DMS153 (cell line): Measurements from ENCODE around the gene ARMC9.
"Not testable (repeated sequence)": the region's sequence is repeated elsewhere in the genome, so short reads cannot be mapped to it uniquely, and the experiment has no call there.

Experiments used
- DNase-seq: peaks from one replicate; lab custom pipeline; 2025; lab: John Stamatoyannopoulos, UW

The ARMC9 gene

GRCh38 chr2:231342061-231342711, 143.8 kb downstream of the ARMC9 start:
- DNase-seq = no peak

- no peak for DNase-seq
These were observed 144.7 kb downstream of the ARMC9 start for GRCh38 chr2:231343006-231343710.

- no peak for DNase-seq
These were observed 145.6 kb downstream of the ARMC9 start for GRCh38 chr2:231343988-231344387.

- DNase-seq = no peak
These were observed 146.4 kb downstream of the ARMC9 start for GRCh38 chr2:231344851-231345250.

- DNase-seq = no peak
These were observed 148.7 kb downstream of the ARMC9 start for GRCh38 chr2:231347081-231347480.

GRCh38 chr2:231347638-231348037, 149.2 kb downstream of the ARMC9 start:
- no peak for DNase-seq

GRCh38 chr2:231348173-231348572, 149.7 kb downstream of the ARMC9 start:
- no peak for DNase-seq

GRCh38 chr2:231348704-231349373, 150.4 kb downstream of the ARMC9 start:
- no peak for DNase-seq

- DNase-seq = not testable (repeated sequence)
These were observed 150.9 kb downstream of the ARMC9 start for GRCh38 chr2:231349374-231349735.

GRCh38 chr2:231351648-231352047, 153.2 kb downstream of the ARMC9 start:
- DNase-seq = no peak

- no peak for DNase-seq
These were observed 155.0 kb downstream of the ARMC9 start for GRCh38 chr2:231353469-231353868.

GRCh38 chr2:231355508-231356465, 157.4 kb downstream of the ARMC9 start:
- no peak for DNase-seq

- DNase-seq = no peak
These were observed 158.0 kb downstream of the ARMC9 start for GRCh38 chr2:231356466-231356844.

GRCh38 chr2:231357048-231357447, 158.6 kb downstream of the ARMC9 start:
- DNase-seq = no peak

- DNase-seq = no peak
These were observed 159.5 kb downstream of the ARMC9 start for GRCh38 chr2:231357931-231358330.

- no peak for DNase-seq
These were observed 161.0 kb downstream of the ARMC9 start for GRCh38 chr2:231359441-231359840.

- DNase-seq = no peak
These were observed 161.5 kb downstream of the ARMC9 start for GRCh38 chr2:231359948-231360347.

GRCh38 chr2:231360401-231360800, 162.0 kb downstream of the ARMC9 start:
- DNase-seq = no peak

GRCh38 chr2:231360881-231361371, 162.5 kb downstream of the ARMC9 start:
- DNase-seq = no peak

GRCh38 chr2:231361701-231362554, 163.5 kb downstream of the ARMC9 start:
- DNase-seq = no peak
